ENCODE results near the gene ZMYND15.

The ZMYND15 gene

GRCh38 chr17:4788807-4789700, 49.4 kb downstream of the ZMYND15 start, which contains the start of gene GLTPD2:
Gene GLTPD2 (plus strand): TSS chr17:4788964. CDS start chr17:4789012, 48 bp downstream.
- DNase-seq: no peak

- no peak for DNase-seq
Observed at GRCh38 chr17:4789701-4789950, 50.0 kb downstream of the ZMYND15 start.

DNA sequence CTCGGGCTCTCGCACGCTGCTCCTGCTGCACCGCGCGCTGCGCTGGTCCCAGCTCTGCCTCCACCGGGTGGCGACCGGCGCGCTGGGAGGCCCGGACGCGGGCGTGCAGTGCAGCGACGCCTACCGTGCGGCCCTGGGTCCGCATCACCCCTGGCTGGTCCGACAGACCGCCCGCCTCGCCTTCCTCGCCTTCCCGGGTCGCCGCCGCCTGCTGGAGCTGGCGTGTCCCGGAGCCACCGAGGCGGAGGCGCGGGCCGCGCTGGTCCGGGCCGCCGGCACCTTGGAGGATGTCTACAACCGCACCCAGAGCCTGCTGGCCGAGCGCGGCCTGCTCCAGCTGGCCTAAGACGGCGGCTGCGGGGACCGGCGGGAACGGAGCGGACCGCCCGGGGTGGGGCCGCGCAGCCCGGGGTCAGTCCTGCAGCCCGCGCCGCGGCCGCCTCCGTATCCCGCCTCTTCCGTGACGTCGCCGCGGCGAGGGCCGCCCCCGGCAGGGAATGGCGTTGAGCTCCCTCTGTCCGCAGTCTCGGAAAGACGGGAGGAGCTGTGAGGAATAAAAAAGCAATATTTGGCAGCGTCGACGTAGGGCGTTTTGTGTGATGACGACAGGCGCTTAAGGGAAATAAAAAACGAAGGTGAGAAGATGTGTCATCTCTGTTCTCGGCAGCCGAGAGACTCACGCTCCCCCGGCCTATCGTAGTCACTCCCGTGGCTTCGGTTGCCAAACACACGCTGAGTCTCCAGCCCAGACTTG, 50.5 kb downstream of the ZMYND15 start:
- peak; percentile 84 for DNase-seq

GRCh38 chr17:4790705-4791088, 51.1 kb downstream of the ZMYND15 start:
- DNase-seq: no peak

- no peak for DNase-seq
Observed at GRCh38 chr17:4795168-4795567, 55.5 kb downstream of the ZMYND15 start.

All from RPMI8226 (cell line).